Neural cell (in vitro differentiated cells): ENCODE measurements around the gene FPGS. TPM values are rescaled to one million over a fixed set of nuclear protein-coding genes. Genes with fewer than 3 reads are reported as not detected.

Experiments used
- H2AFZ ChIP-seq: fragments of 200-600, 300-800 bp; sonication (generic), shearing (Covaris generic); 2 replicates; pipeline ENCODE4 v1.6.0; 2014; ENCODE audit warnings: low read depth, mild to moderate bottlenecking, antibody characterized with exemption, low read length, moderate library complexity
- H3F3A ChIP-seq: fragments of 200-600 bp; shearing (Covaris generic); 2 replicates; pipeline ENCODE4 v1.6.1; 2016; ENCODE audit warnings: mild to moderate bottlenecking, moderate library complexity, mixed read lengths, antibody characterized with exemption, low read length; ENCODE audit not compliant: insufficient read depth, poor library complexity, severe bottlenecking
- H3K27ac ChIP-seq: fragments of 200-600, 300-800 bp; sonication (generic), shearing (Covaris generic); 2 replicates; pipeline ENCODE4 v1.5.1; 2014; ENCODE audit warnings: mild to moderate bottlenecking, low read length, moderate library complexity
- H3K27me3 ChIP-seq: fragments of 300-800, 200-600 bp; sonication (generic), shearing (Covaris generic); 2 replicates; pipeline ENCODE4 v1.6.0; 2014; ENCODE audit warnings: mild to moderate bottlenecking, low read depth, low read length, moderate library complexity; ENCODE audit not compliant: insufficient read depth
- H3K36me3 ChIP-seq: fragments of 300-800, 200-600 bp; sonication (generic), shearing (Covaris generic); 2 replicates; pipeline ENCODE4 v1.5.1; 2014; ENCODE audit warnings: mild to moderate bottlenecking, antibody characterized with exemption, low read length, moderate library complexity; ENCODE audit not compliant: insufficient read depth
- H3K4me2 ChIP-seq: fragments of 300-800, 200-600 bp; sonication (generic), shearing (Covaris generic); 2 replicates; pipeline ENCODE4 v1.6.0; 2014; ENCODE audit warnings: mild to moderate bottlenecking, low read length
- H3K4me3 ChIP-seq: fragments of 300-800, 200-600 bp; sonication (generic), shearing (Covaris generic); 2 replicates; pipeline ENCODE4 v1.5.1; 2014; ENCODE audit warnings: mild to moderate bottlenecking, low read length, moderate library complexity
- H3K79me2 ChIP-seq: fragments of 200-600 bp; shearing (Covaris generic); replicated peaks from 2 replicates; pipeline ENCODE4 v1.6.0; 2014; ENCODE audit warnings: mild to moderate bottlenecking, low read length, moderate library complexity; ENCODE audit not compliant: insufficient read depth
- H3K9ac ChIP-seq: fragments of 300-800, 200-600 bp; sonication (generic), shearing (Covaris generic); 2 replicates; pipeline ENCODE4 v1.6.1; 2016; ENCODE audit warnings: mild to moderate bottlenecking, low read length, mixed read lengths
- H3K9me2 ChIP-seq: fragments of 200-600 bp; shearing (Covaris generic); 2 replicates; pipeline ENCODE4 v1.6.1; 2016; ENCODE audit warnings: mild to moderate bottlenecking, low read length, mixed read lengths; ENCODE audit not compliant: insufficient read depth
- H3K9me3 ChIP-seq: fragments of 200-600, 300-800 bp; sonication (generic), shearing (Covaris generic); 2 replicates; pipeline ENCODE4 v1.6.1; 2016; ENCODE audit warnings: mild to moderate bottlenecking, mixed run types, low read length, moderate library complexity, mixed read lengths
- H4K20me1 ChIP-seq: fragments of 200-600 bp; shearing (Covaris generic); 2 replicates; pipeline ENCODE4 v1.6.1; 2016; ENCODE audit warnings: mild to moderate bottlenecking, mixed run types; ENCODE audit not compliant: insufficient read depth
- EP300 ChIP-seq: fragments of 450-650 bp; conservative IDR thresholded peaks from 2 replicates; pipeline ENCODE4 v1.6.1; 2014; ENCODE audit warnings: antibody characterized with exemption, mild to moderate bottlenecking, moderate library complexity; ENCODE audit not compliant: poor library complexity, severe bottlenecking
- EZH2 ChIP-seq: fragments of 200-600, 300-800 bp; shearing (Covaris generic), sonication (generic); IDR thresholded peaks from 2 replicates; pipeline ENCODE4 v1.6.1; 2014; ENCODE audit warnings: antibody characterized with exemption, low read length, borderline replicate concordance, mild to moderate bottlenecking; ENCODE audit not compliant: insufficient read depth, poor library complexity, severe bottlenecking
- MXI1 ChIP-seq: fragments of 450-650 bp; conservative IDR thresholded peaks from 2 replicates; pipeline ENCODE4 v1.6.1; 2014; ENCODE audit warnings: antibody characterized with exemption, mild to moderate bottlenecking; ENCODE audit not compliant: poor library complexity, severe bottlenecking
- POLR2AphosphoS5 ChIP-seq: IDR thresholded peaks from 2 replicates; pipeline ENCODE4 v1.6.1; 2012
- RAD21 ChIP-seq: fragments of 450-650 bp; conservative IDR thresholded peaks from 2 replicates; pipeline ENCODE4 v1.6.1; 2014; ENCODE audit warnings: antibody characterized with exemption, mild to moderate bottlenecking, moderate library complexity
- SMC3 ChIP-seq: fragments of 450-650 bp; conservative IDR thresholded peaks from 2 replicates; pipeline ENCODE4 v1.6.1; 2014; ENCODE audit warnings: antibody characterized with exemption, mild to moderate bottlenecking, moderate library complexity; ENCODE audit not compliant: poor library complexity
- TAF1 ChIP-seq: IDR thresholded peaks from 2 replicates; pipeline ENCODE4 v1.6.1; 2012; ENCODE audit warnings: low read depth
- polyA plus RNA-seq: library from polyadenylated mRNA; depleted of rRNA; stranded (reverse); fragments of >200 nt; gene quantifications from 2 replicates; pipeline ENCODE4 v1.2.3, GENCODE V29; 2014
- TF ChIP-seq, protein P1 (sequence below): fragments of 450-650 bp; IDR thresholded peaks from 2 replicates; pipeline ENCODE4 v1.5.1; 2014; ENCODE audit warnings: antibody characterized with exemption, mild to moderate bottlenecking, moderate library complexity; ENCODE audit not compliant: poor library complexity, severe bottlenecking
- TF ChIP-seq, protein P2 (sequence below): IDR thresholded peaks from 2 replicates; pipeline ENCODE4 v1.6.1; 2012; ENCODE audit warnings: borderline replicate concordance

The FPGS gene
- polyA plus RNA-seq, 1 donor from 2014 or later, result 38.4 TPM

DNA sequence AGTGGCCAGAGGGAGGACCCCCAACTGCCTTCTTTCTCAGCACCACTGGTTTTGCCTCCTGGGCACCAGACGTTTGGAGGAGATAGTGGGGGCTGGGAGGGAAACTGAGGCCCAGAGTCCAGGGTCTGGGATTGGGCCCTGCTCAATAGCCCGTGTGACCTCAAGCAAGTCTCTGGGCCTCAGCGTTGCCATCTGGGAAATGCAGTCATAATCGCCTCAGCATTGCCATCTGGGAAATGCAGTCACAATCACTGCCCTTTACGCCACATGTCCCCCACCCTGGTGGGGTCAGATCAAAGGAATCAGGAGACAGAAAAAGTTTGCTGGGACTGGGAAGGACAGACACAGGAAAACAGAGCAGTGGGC lies 25.8 kb upstream of the FPGS start:
- TF ChIP-seq SMC3 (no peak), TAF1 (no peak), EP300 (no peak), POLR2AphosphoS5 (no peak), MXI1 (no peak), RAD21 (no peak), EZH2 (no peak)
- TF ChIP-seq, protein P1, sequence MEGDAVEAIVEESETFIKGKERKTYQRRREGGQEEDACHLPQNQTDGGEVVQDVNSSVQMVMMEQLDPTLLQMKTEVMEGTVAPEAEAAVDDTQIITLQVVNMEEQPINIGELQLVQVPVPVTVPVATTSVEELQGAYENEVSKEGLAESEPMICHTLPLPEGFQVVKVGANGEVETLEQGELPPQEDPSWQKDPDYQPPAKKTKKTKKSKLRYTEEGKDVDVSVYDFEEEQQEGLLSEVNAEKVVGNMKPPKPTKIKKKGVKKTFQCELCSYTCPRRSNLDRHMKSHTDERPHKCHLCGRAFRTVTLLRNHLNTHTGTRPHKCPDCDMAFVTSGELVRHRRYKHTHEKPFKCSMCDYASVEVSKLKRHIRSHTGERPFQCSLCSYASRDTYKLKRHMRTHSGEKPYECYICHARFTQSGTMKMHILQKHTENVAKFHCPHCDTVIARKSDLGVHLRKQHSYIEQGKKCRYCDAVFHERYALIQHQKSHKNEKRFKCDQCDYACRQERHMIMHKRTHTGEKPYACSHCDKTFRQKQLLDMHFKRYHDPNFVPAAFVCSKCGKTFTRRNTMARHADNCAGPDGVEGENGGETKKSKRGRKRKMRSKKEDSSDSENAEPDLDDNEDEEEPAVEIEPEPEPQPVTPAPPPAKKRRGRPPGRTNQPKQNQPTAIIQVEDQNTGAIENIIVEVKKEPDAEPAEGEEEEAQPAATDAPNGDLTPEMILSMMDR, result no peak
- TF ChIP-seq, protein P2, sequence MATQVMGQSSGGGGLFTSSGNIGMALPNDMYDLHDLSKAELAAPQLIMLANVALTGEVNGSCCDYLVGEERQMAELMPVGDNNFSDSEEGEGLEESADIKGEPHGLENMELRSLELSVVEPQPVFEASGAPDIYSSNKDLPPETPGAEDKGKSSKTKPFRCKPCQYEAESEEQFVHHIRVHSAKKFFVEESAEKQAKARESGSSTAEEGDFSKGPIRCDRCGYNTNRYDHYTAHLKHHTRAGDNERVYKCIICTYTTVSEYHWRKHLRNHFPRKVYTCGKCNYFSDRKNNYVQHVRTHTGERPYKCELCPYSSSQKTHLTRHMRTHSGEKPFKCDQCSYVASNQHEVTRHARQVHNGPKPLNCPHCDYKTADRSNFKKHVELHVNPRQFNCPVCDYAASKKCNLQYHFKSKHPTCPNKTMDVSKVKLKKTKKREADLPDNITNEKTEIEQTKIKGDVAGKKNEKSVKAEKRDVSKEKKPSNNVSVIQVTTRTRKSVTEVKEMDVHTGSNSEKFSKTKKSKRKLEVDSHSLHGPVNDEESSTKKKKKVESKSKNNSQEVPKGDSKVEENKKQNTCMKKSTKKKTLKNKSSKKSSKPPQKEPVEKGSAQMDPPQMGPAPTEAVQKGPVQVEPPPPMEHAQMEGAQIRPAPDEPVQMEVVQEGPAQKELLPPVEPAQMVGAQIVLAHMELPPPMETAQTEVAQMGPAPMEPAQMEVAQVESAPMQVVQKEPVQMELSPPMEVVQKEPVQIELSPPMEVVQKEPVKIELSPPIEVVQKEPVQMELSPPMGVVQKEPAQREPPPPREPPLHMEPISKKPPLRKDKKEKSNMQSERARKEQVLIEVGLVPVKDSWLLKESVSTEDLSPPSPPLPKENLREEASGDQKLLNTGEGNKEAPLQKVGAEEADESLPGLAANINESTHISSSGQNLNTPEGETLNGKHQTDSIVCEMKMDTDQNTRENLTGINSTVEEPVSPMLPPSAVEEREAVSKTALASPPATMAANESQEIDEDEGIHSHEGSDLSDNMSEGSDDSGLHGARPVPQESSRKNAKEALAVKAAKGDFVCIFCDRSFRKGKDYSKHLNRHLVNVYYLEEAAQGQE, result no peak

DNA sequence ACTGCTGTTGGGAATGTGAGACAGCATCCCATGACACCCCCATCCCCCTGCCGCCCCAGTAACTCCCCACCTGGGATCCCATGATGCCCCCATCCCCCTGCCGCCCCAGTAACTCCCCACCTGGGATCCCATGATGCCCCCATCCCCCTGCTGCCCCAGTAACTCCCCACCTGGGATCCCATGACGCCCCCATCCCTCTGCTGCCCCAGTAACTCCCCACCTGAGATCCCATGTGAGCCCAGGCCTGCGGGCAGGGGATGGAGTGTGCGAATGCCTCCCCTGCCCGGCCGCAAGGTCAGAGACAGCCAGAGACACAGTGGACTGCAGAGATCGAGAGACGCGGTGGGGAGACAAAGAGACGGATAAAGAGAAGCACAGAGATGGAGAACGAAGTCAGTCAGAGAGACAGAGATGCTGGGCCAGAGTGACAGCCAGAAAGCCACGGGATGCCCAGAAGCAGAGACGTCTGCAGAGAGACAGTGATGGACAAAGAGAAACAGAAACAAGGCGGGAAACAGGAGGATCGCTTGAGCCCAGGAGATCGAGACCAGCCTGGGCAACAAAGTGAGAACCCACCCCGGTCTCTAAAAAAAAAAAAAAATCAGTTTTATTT lies 25.2 kb upstream of the FPGS start:
- H3K27ac ChIP-seq, result no peak overlapping the region
- H3K9ac ChIP-seq, result no peak overlapping the region
- no peak overlapping the region for H2AFZ ChIP-seq
- no peaks in the 10 kb centered on the region for H3F3A ChIP-seq
- no peak overlapping the region for H3K4me3 ChIP-seq
- TF ChIP-seq MXI1 (no peak), EZH2 (no peak), TAF1 (no peak), SMC3 (no peak), POLR2AphosphoS5 (no peak)
- TF ChIP-seq, protein P1, result no peak
- no peak overlapping the region for H3K4me2 ChIP-seq
- no peaks in the 10 kb centered on the region for H4K20me1 ChIP-seq
- no peaks in the 10 kb centered on the region for H3K9me3 ChIP-seq
- H3K27me3 ChIP-seq, result no peaks in the 10 kb centered on the region
- H3K9me2 ChIP-seq, result no peaks in the 10 kb centered on the region
- H3K79me2 ChIP-seq, result no peaks in the 10 kb centered on the region
- H3K36me3 ChIP-seq, result no peaks in the 10 kb centered on the region

More for the DNA sequence above, 25.8 kb upstream of the FPGS start:
- no peaks in the 10 kb centered on the region for H3K79me2 ChIP-seq
- H3K27ac ChIP-seq, result no peak overlapping the region
- H3K36me3 ChIP-seq, result no peaks in the 10 kb centered on the region
- no peaks in the 10 kb centered on the region for H3K9me2 ChIP-seq
- no peak overlapping the region for H3K4me3 ChIP-seq
- no peak overlapping the region for H3K4me2 ChIP-seq
- no peak overlapping the region for H3K9ac ChIP-seq
- H4K20me1 ChIP-seq, result no peaks in the 10 kb centered on the region
- no peak overlapping the region for H2AFZ ChIP-seq
- H3K27me3 ChIP-seq, result no peaks in the 10 kb centered on the region
- no peaks in the 10 kb centered on the region for H3F3A ChIP-seq
- no peaks in the 10 kb centered on the region for H3K9me3 ChIP-seq
